HEK293 (cell line): ENCODE measurements around the gene AIFM3.
A peak's percentile ranks its signal among the peaks of the same experiment; 100 is the strongest.

Experiments
- CTCF ChIA-PET: fragments of 350-600 bp; formaldehyde crosslinking; extraction: SDS; loops from one replicate; lab custom pipeline; 2021; ENCODE audit warnings: antibody characterized with exemption; lab: Yijun Ruan, JAX
- POLR2A ChIA-PET: fragments of 300-600 bp; formaldehyde crosslinking; extraction: SDS; loops from one replicate; lab custom pipeline; 2020; ENCODE audit warnings: antibody characterized with exemption, inconsistent platforms; lab: Yijun Ruan, JAX
- H3K27ac ChIP-seq: fragments of 200-500 bp; sonication (Bioruptor generic); 2 replicates; pipeline ENCODE4 v1.5.1; 2014; ENCODE audit warnings: low read depth, low read length, control low read depth, inconsistent platforms; ENCODE audit errors: extremely low read depth
- H3K36me3 ChIP-seq, 2 experiments: fragments of 200-500 bp in 1 of 2; sonication (Bioruptor generic) in 1 of 2; 1 replicate in 1 of 2; 2 replicates in 1 of 2; pipeline ENCODE4 v1.5.1; 2014 to 2017; ENCODE audit warnings: inconsistent platforms in 2 of 2, low read length in 2 of 2; ENCODE audit not compliant: control insufficient read depth in 2 of 2, insufficient read depth in 1 of 2
- H3K4me1 ChIP-seq: fragments of 200-500 bp; sonication (Bioruptor generic); 2 replicates; pipeline ENCODE4 v1.5.1; 2014; ENCODE audit warnings: mild to moderate bottlenecking, low read length, inconsistent platforms; ENCODE audit not compliant: control insufficient read depth, insufficient read depth
- H3K4me3 ChIP-seq: 2 replicates; pipeline ENCODE4 v1.5.1; 2011; ENCODE audit warnings: low read depth, mild to moderate bottlenecking, control low read depth, low read length, moderate library complexity
- H3K9me3 ChIP-seq: fragments of 200-500 bp; sonication (Bioruptor generic); 2 replicates; pipeline ENCODE4 v1.5.1; 2014; ENCODE audit warnings: low read depth, low read length, inconsistent platforms; ENCODE audit not compliant: control insufficient read depth, insufficient read depth
- ELK4 ChIP-seq: IDR thresholded peaks from 2 replicates; pipeline ENCODE4 v1.6.1; 2011; ENCODE audit warnings: mild to moderate bottlenecking, low read depth, low read length, borderline replicate concordance
- GLIS2 ChIP-seq: fragments of 450-650 bp; formaldehyde crosslinking; IDR thresholded peaks from 2 replicates; pipeline ENCODE4 v1.5.1; 2016; ENCODE audit warnings: missing biosample characterization, missing genetic modification characterization
- KLF17 ChIP-seq: fragments of 450-650 bp; formaldehyde crosslinking; IDR thresholded peaks from 2 replicates; pipeline ENCODE4 v1.5.1; 2016; ENCODE audit warnings: missing biosample characterization, missing genetic modification characterization
- OVOL3 ChIP-seq: fragments of 450-650 bp; formaldehyde crosslinking; IDR thresholded peaks from 2 replicates; pipeline ENCODE4 v1.5.1; 2016; ENCODE audit warnings: missing biosample characterization, missing genetic modification characterization
- PBX3 ChIP-seq: sonication (generic); formaldehyde crosslinking; IDR thresholded peaks from 2 replicates; pipeline ENCODE4 v1.8.1; 2022; ENCODE audit warnings: mild to moderate bottlenecking, moderate library complexity, missing genetic modification reagents
- PRDM6 ChIP-seq: fragments of 450-650 bp; formaldehyde crosslinking; IDR thresholded peaks from 2 replicates; pipeline ENCODE4 v1.5.1; 2017; ENCODE audit warnings: missing biosample characterization, missing genetic modification characterization
- REPIN1 ChIP-seq: fragments of 450-650 bp; formaldehyde crosslinking; IDR thresholded peaks from 2 replicates; pipeline ENCODE4 v1.5.1; 2017; ENCODE audit warnings: missing biosample characterization, missing genetic modification characterization, low read depth
- REST ChIP-seq: fragments of 450-650 bp; formaldehyde crosslinking; IDR thresholded peaks from 2 replicates; pipeline ENCODE4 v1.5.1; 2016; ENCODE audit warnings: missing biosample characterization, missing genetic modification characterization
- SCRT1 ChIP-seq: fragments of 450-650 bp; formaldehyde crosslinking; IDR thresholded peaks from 2 replicates; pipeline ENCODE4 v1.5.1; 2016; ENCODE audit warnings: missing biosample characterization, missing genetic modification characterization, borderline replicate concordance
- ZBTB44 ChIP-seq: fragments of 450-650 bp; IDR thresholded peaks from 2 replicates; pipeline ENCODE4 v1.5.1; 2018; ENCODE audit warnings: missing biosample characterization, mild to moderate bottlenecking, missing genetic modification characterization
- ZBTB8A ChIP-seq: fragments of 450-650 bp; formaldehyde crosslinking; IDR thresholded peaks from 2 replicates; pipeline ENCODE4 v1.5.1; 2016; ENCODE audit warnings: missing biosample characterization, missing genetic modification characterization
- ZNF121 ChIP-seq: fragments of 450-650 bp; formaldehyde crosslinking; IDR thresholded peaks from 2 replicates; pipeline ENCODE4 v1.5.1; 2016; ENCODE audit warnings: missing biosample characterization, missing genetic modification characterization
- ZNF146 ChIP-seq: fragments of 450-650 bp; formaldehyde crosslinking; IDR thresholded peaks from 2 replicates; pipeline ENCODE4 v1.5.1; 2016; ENCODE audit warnings: missing biosample characterization, missing genetic modification characterization
- ZNF16 ChIP-seq: fragments of 450-650 bp; formaldehyde crosslinking; IDR thresholded peaks from 2 replicates; pipeline ENCODE4 v1.5.1; 2016; ENCODE audit warnings: low read depth, missing biosample characterization, missing genetic modification characterization
- ZNF18 ChIP-seq: fragments of 450-650 bp; formaldehyde crosslinking; IDR thresholded peaks from 2 replicates; pipeline ENCODE4 v1.5.1; 2016; ENCODE audit warnings: missing biosample characterization, missing genetic modification characterization
- ZNF2 ChIP-seq: fragments of 450-650 bp; formaldehyde crosslinking; IDR thresholded peaks from 2 replicates; pipeline ENCODE4 v1.5.1; 2016; ENCODE audit warnings: missing biosample characterization, missing genetic modification characterization
- ZNF521 ChIP-seq: fragments of 450-650 bp; formaldehyde crosslinking; IDR thresholded peaks from 2 replicates; pipeline ENCODE4 v1.5.1; 2017; ENCODE audit warnings: missing biosample characterization, mild to moderate bottlenecking, missing genetic modification characterization
- ZNF596 ChIP-seq: fragments of 450-650 bp; IDR thresholded peaks from 2 replicates; pipeline ENCODE4 v1.5.0; 2018; ENCODE audit warnings: missing biosample characterization, mild to moderate bottlenecking, missing genetic modification characterization, moderate library complexity
- ZNF629 ChIP-seq: fragments of 450-650 bp; formaldehyde crosslinking; IDR thresholded peaks from 2 replicates; pipeline ENCODE4 v1.5.1; 2017; ENCODE audit warnings: missing biosample characterization, missing genetic modification characterization
- ZNF670 ChIP-seq: fragments of 450-650 bp; formaldehyde crosslinking; IDR thresholded peaks from 2 replicates; pipeline ENCODE4 v1.5.1; 2016; ENCODE audit warnings: missing biosample characterization, missing genetic modification characterization, low read depth
- ZNF837 ChIP-seq: fragments of 450-650 bp; formaldehyde crosslinking; IDR thresholded peaks from 2 replicates; pipeline ENCODE4 v1.5.1; 2016; ENCODE audit warnings: missing biosample characterization, missing genetic modification characterization
- ZNF843 ChIP-seq: fragments of 450-650 bp; formaldehyde crosslinking; IDR thresholded peaks from 2 replicates; pipeline ENCODE4 v1.5.1; 2016; ENCODE audit warnings: missing biosample characterization, missing genetic modification characterization

Gene AIFM3

GRCh38 chr22:20927940-20928572 is 39.0 kb upstream of the AIFM3 start:
- no peak for TF ChIP-seq ZNF670
- no peak for TF ChIP-seq ZBTB44 (tag by site-specific recombination)
- no peak for TF ChIP-seq ZNF629 (tag by site-specific recombination)
- peak; percentile 70 for TF ChIP-seq ZNF121
- no peak for TF ChIP-seq ZNF146 (tag by site-specific recombination)
- POLR2A ChIA-PET, result interaction anchor here (0.6 kb wide), 1 partner anchor 21 kb away, joined by 4 read pairs; no protein-coding TSS in a partner anchor
- H3K27ac ChIP-seq, result no peak overlapping the region

GRCh38 chr22:20928573-20928967 is 38.5 kb upstream of the AIFM3 start:
- Histone ChIP-seq H3K4me1 (peaks cover 5% of the 10 kb centered on the region; the same call in 1 of the 2 replicates), H3K36me3 (peaks cover 4 to 5% of the 10 kb centered on the region in 2 experiments; a peak in 2 of 3 replicates), H3K4me3 (no peak overlapping the region), H3K27ac (no peak overlapping the region), H3K9me3 (no peaks in the 10 kb centered on the region)
- ChIA-PET CTCF (interaction anchor here (0.6 to 1.1 kb wide), 4 partner anchors 8 to 124 kb away, joined by 3 to 6 read pairs (median 4); no protein-coding TSS in a partner anchor), POLR2A (interaction anchor here (0.6 kb wide), 2 partner anchors 20 to 161 kb away, joined by 3 to 4 read pairs; no protein-coding TSS in a partner anchor)
- TF ChIP-seq ZNF521 (tag by site-specific recombination) (no peak), ZNF18 (tag by site-specific recombination) (no peak), ZBTB8A (no peak), ZNF16 (tag by site-specific recombination) (no peak), PRDM6 (tag by site-specific recombination) (no peak), SCRT1 (tag by site-specific recombination) (no peak), KLF17 (tag by site-specific recombination) (no peak), ZNF837 (tag by site-specific recombination) (no peak), REST (tag by site-specific recombination) (no peak), OVOL3 (tag by site-specific recombination) (no peak), PBX3 (CRISPR knock-in tag) (no peak), ELK4 (no peak), REPIN1 (tag by site-specific recombination) (no peak), ZNF596 (tag by site-specific recombination) (no peak), ZNF2 (tag by site-specific recombination) (no peak), GLIS2 (no peak), ZNF843 (tag by site-specific recombination) (no peak)

More at GRCh38 chr22:20927940-20928572, 39.0 kb upstream of the AIFM3 start:
- H3K4me1 ChIP-seq, result peaks cover 5% of the 10 kb centered on the region; the same call in 1 of the 2 replicates
- no peak overlapping the region for H3K4me3 ChIP-seq
- H3K36me3 ChIP-seq, result peaks cover 4 to 5% of the 10 kb centered on the region in 2 experiments; a peak in 2 of 3 replicates
- CTCF ChIA-PET, result interaction anchor here (0.6 to 1.1 kb wide), 5 partner anchors 8 to 123 kb away, joined by 3 to 6 read pairs (median 3); partner anchors contain the start of gene CRKL
- H3K9me3 ChIP-seq, result no peaks in the 10 kb centered on the region
